ENCODE measurements around the gene SMYD3. TPM values are rescaled to one million over a fixed set of nuclear protein-coding genes. Genes with fewer than 3 reads are reported as not detected.

SMYD3 gene
- total and polyA plus RNA-seq, 10 of the 15 experiments (the other 5 are each of a cell fraction or from before 2014, with no cell fraction given), result 18.3 to 54.0 (median 24.8) TPM

GRCh38 chr1:246144931-246145330 is 362.1 kb downstream of the SMYD3 start (continued):
- TF ChIP-seq, protein P1, sequence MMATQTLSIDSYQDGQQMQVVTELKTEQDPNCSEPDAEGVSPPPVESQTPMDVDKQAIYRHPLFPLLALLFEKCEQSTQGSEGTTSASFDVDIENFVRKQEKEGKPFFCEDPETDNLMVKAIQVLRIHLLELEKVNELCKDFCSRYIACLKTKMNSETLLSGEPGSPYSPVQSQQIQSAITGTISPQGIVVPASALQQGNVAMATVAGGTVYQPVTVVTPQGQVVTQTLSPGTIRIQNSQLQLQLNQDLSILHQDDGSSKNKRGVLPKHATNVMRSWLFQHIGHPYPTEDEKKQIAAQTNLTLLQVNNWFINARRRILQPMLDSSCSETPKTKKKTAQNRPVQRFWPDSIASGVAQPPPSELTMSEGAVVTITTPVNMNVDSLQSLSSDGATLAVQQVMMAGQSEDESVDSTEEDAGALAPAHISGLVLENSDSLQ (IDR thresholded peaks at IDR 0.05), result no peak
- TF ChIP-seq E2F8 (IDR thresholded peaks at IDR 0.05; ENCODE audit: low read depth, partially characterized antibody), result no peak
- TF ChIP-seq ASH2L (IDR thresholded peaks at IDR 0.05; ENCODE audit: borderline replicate concordance, low read depth), result no peak

DNA sequence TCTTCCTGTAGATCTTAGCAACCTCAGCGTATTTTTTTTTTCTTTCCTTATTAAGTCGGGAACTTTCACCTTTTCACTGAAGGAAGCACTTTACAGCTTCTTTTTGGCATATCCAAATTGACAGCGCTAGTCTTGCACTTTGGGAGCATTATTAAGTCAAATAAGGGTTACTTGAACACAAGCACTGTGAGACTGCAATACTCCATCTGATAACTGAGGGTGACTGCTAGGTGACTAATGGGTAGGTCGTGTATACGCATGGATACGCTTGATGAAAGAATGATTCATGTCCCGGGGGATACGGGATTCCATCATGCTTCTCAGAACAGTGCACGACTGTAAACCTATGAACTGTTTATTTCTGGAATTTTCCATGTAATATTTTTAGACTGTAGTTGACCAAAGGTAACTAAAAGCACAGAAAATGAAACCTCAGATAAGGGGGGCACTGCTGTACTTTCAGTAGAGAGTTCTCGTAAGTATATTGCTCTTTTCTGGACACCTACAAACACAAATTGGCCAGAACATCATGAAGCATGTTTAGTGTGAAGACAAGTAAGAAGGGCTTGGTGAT is 364.7 kb downstream of the SMYD3 start:
- CTCF ChIA-PET, result interaction anchor here (1.1 to 1.6 kb wide), 3 partner anchors 19 to 324 kb away, joined by 3 to 4 read pairs (median 4); no protein-coding TSS in a partner anchor
- 87% methylated on average over 10 of the region's 10 CpGs for WGBS (ENCODE audit: insufficient coverage, insufficient replicate concordance, low lambda C conversion rate, missing lambda C conversion rate)
- ATAC-seq, result no peak
- TF ChIP-seq POLR2AphosphoS2 (IDR thresholded peaks at IDR 0.05; ENCODE audit: low read depth, low read length), result no peak
- TF ChIP-seq ZNF384 (IDR thresholded peaks at IDR 0.05; ENCODE audit: borderline replicate concordance, low read depth, low read length), result no peak
- TF ChIP-seq TCF3 (IDR thresholded peaks at IDR 0.05; ENCODE audit: borderline replicate concordance, insufficient read depth, low read depth, low read length), result no peak
- TF ChIP-seq ESRRA (IDR thresholded peaks at IDR 0.05; ENCODE audit: low read length), result no peak
- no peak for TF ChIP-seq TCF7 (IDR thresholded peaks at IDR 0.05; ENCODE audit: borderline replicate concordance)
- TF ChIP-seq, protein P2, sequence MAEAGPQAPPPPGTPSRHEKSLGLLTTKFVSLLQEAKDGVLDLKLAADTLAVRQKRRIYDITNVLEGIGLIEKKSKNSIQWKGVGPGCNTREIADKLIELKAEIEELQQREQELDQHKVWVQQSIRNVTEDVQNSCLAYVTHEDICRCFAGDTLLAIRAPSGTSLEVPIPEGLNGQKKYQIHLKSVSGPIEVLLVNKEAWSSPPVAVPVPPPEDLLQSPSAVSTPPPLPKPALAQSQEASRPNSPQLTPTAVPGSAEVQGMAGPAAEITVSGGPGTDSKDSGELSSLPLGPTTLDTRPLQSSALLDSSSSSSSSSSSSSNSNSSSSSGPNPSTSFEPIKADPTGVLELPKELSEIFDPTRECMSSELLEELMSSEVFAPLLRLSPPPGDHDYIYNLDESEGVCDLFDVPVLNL (IDR thresholded peaks at IDR 0.05; ENCODE audit: low read depth, low read length), result no peak
- no peak for TF ChIP-seq CBFB (IDR thresholded peaks at IDR 0.05; ENCODE audit: low read depth)
- no peak for TF ChIP-seq POLR2AphosphoS5 (IDR thresholded peaks at IDR 0.05; ENCODE audit: low read length)
- no peak for TF ChIP-seq USF2 (IDR thresholded peaks at IDR 0.05; ENCODE audit: borderline replicate concordance, low read depth, low read length)
- no peak for TF ChIP-seq NBN (IDR thresholded peaks at IDR 0.05)
- no peak for TF ChIP-seq NFIC (IDR thresholded peaks at IDR 0.05; ENCODE audit: low read depth, low read length)

More for the DNA sequence above, 364.7 kb downstream of the SMYD3 start:
- no peaks in the 10 kb centered on the region for H4K20me1 ChIP-seq (ENCODE audit: control insufficient read depth, insufficient read depth)
- in situ Hi-C loops (cut with MboI), result no loop called here
- DNase-seq (ENCODE audit: low read depth, low spot score) (no peak), FAIRE-seq (no peak)
- no peak overlapping the region for H3K27ac ChIP-seq (ENCODE audit: control insufficient read depth, insufficient read depth)
- no peaks in the 10 kb centered on the region for H3K79me2 ChIP-seq (ENCODE audit: control insufficient read depth, insufficient read depth, low read length)
- H3K4me3 ChIP-seq, result no peak overlapping the region
- H3K9me3 ChIP-seq (replicated peaks; ENCODE audit: control insufficient read depth, insufficient read depth, low read length), result no peaks in the 10 kb centered on the region
- BruUV-seq (replicated peaks), result no TSS peak
- H3K9ac ChIP-seq (ENCODE audit: control insufficient read depth, insufficient read depth, low read length), result no peak overlapping the region
- intact Hi-C loops (cut with micrococcal nuclease; ENCODE audit: unreplicated experiment), result no loop called here
- no peaks in the 10 kb centered on the region for H3K27me3 ChIP-seq (replicated peaks in 1 of 2; ENCODE audit: control insufficient read depth in 2 of 2, insufficient read depth in 2 of 2, low read length in 1 of 2)
- H2AFZ ChIP-seq (ENCODE audit: control insufficient read depth, low read depth, low read length), result no peak overlapping the region
- RAD21 ChIA-PET (ENCODE audit: unreplicated experiment), result no interaction called here
- H3K4me2 ChIP-seq (ENCODE audit: control insufficient read depth, insufficient read depth), result no peak overlapping the region
- no peaks in the 10 kb centered on the region for H3K36me3 ChIP-seq (ENCODE audit: control insufficient read depth in 2 of 2, insufficient read depth in 2 of 2, low read length in 1 of 2)
- no peaks in the 10 kb centered on the region for H3K4me1 ChIP-seq (ENCODE audit: control insufficient read depth, insufficient read depth, low read length)
- POLR2A ChIA-PET, result no interaction called here
- SMC1A ChIA-PET (ENCODE audit: uncharacterized antibody, unreplicated experiment), result interaction anchor here (0.6 to 0.9 kb wide), 3 partner anchors 26 to 1862 kb away, joined by 3 read pairs; no protein-coding TSS in a partner anchor
